ENCODE results near the gene STAT6. TPM values are rescaled to one million over a fixed set of nuclear protein-coding genes. Genes with fewer than 3 reads are reported as not detected.
"Not testable (repeated sequence)": the region's sequence is repeated elsewhere in the genome, so short reads cannot be mapped to it uniquely, and the experiment has no call there.

STAT6 gene
- total RNA-seq, 1 donor from 2014 or later, result 12.9 TPM

- Histone ChIP-seq H3K4me3 (no peak overlapping the region), H3K27ac (no peak overlapping the region), H3K36me3 (peaks cover 22% of the 10 kb centered on the region), H3K4me2 (no peak overlapping the region), H3K9me3 (ENCODE audit: low read depth) (no peaks in the 10 kb centered on the region), H3K79me2 (ENCODE audit: low read depth) (no peaks in the 10 kb centered on the region), H4K20me1 (ENCODE audit: low read depth) (no peaks in the 10 kb centered on the region), H2AFZ (replicated peaks) (no peak overlapping the region), H3K27me3 (no peaks in the 10 kb centered on the region), H3K9ac (no peak overlapping the region), H3K4me1 (no peaks in the 10 kb centered on the region), H3F3A (ENCODE audit: low read depth) (peaks cover 18% of the 10 kb centered on the region)
- no peak for DNase-seq (ENCODE audit: low spot score)
- no peak for TF ChIP-seq EZH2phosphoT487 (IDR thresholded peaks at IDR 0.05)
- TF ChIP-seq EZH2 (IDR thresholded peaks at IDR 0.05), result no peak
- no peak for TF ChIP-seq CTCF (IDR thresholded peaks at IDR 0.05)
- Mint-ChIP-seq H3K9me3 (no peaks in the 10 kb centered on the region), H3K27me3 (ENCODE audit: insufficient read depth, low read depth) (peaks cover 4% of the 10 kb centered on the region), H3K4me1 (no peaks in the 10 kb centered on the region), H3K4me3 (no peak overlapping the region), H3K36me3 (peaks cover 22% of the 10 kb centered on the region), H3K27ac (no peak overlapping the region)
These were observed 55.3 kb downstream of the STAT6 start for GRCh38 chr12:57055824-57056223.

- H3K79me2 ChIP-seq (ENCODE audit: low read depth); H3K4me2 ChIP-seq; DNase-seq (ENCODE audit: low spot score); H3K27ac Mint-ChIP-seq; H3K4me3 ChIP-seq; H3K4me1 Mint-ChIP-seq; H3K4me3 Mint-ChIP-seq; H3K27me3 ChIP-seq; H3K4me1 ChIP-seq; H3K27me3 Mint-ChIP-seq (ENCODE audit: insufficient read depth, low read depth); H2AFZ ChIP-seq (replicated peaks); H3K9ac ChIP-seq; H3K27ac ChIP-seq; H3K9me3 ChIP-seq (ENCODE audit: low read depth); H3K9me3 Mint-ChIP-seq; H3K36me3 ChIP-seq; H4K20me1 ChIP-seq (ENCODE audit: low read depth): not testable (repeated sequence)
- peaks cover 14% of the 10 kb centered on the region for H3F3A ChIP-seq (ENCODE audit: low read depth)
- peaks cover 16% of the 10 kb centered on the region for H3K36me3 Mint-ChIP-seq
These were observed 57.3 kb downstream of the STAT6 start for GRCh38 chr12:57053901-57054300.

- H3K27me3 ChIP-seq; H3K4me1 ChIP-seq; H3K27me3 Mint-ChIP-seq (ENCODE audit: insufficient read depth, low read depth); DNase-seq (ENCODE audit: low spot score); H3K9me3 Mint-ChIP-seq; H4K20me1 ChIP-seq (ENCODE audit: low read depth); H3K4me3 Mint-ChIP-seq; H3K79me2 ChIP-seq (ENCODE audit: low read depth); H2AFZ ChIP-seq (replicated peaks); H3K4me1 Mint-ChIP-seq; H3K9ac ChIP-seq; H3K9me3 ChIP-seq (ENCODE audit: low read depth); H3K36me3 ChIP-seq; H3K27ac ChIP-seq; H3K4me2 ChIP-seq; H3K27ac Mint-ChIP-seq; H3K4me3 ChIP-seq: not testable (repeated sequence)
- H3K36me3 Mint-ChIP-seq, result peaks cover 12% of the 10 kb centered on the region
- H3F3A ChIP-seq (ENCODE audit: low read depth), result peaks cover 14% of the 10 kb centered on the region
These were observed 58.0 kb downstream of the STAT6 start for GRCh38 chr12:57053146-57053545.

- TF ChIP-seq EZH2 (IDR thresholded peaks at IDR 0.05) (no peak), EZH2phosphoT487 (IDR thresholded peaks at IDR 0.05) (no peak), CTCF (IDR thresholded peaks at IDR 0.05) (no peak)
- peaks cover 8% of the 10 kb centered on the region for H3K27me3 Mint-ChIP-seq (ENCODE audit: insufficient read depth, low read depth)
- no peak overlapping the region for H2AFZ ChIP-seq (replicated peaks)
- no peak overlapping the region for H3K27ac ChIP-seq
- H3K4me3 Mint-ChIP-seq, result no peak overlapping the region
- no peaks in the 10 kb centered on the region for H4K20me1 ChIP-seq (ENCODE audit: low read depth)
- H3K9me3 Mint-ChIP-seq, result no peaks in the 10 kb centered on the region
- no peak for DNase-seq (ENCODE audit: low spot score)
- peaks cover 14% of the 10 kb centered on the region for H3F3A ChIP-seq (ENCODE audit: low read depth)
- no peaks in the 10 kb centered on the region for H3K36me3 Mint-ChIP-seq
- no peaks in the 10 kb centered on the region for H3K27me3 ChIP-seq
- no peaks in the 10 kb centered on the region for H3K36me3 ChIP-seq
- no peak overlapping the region for H3K4me2 ChIP-seq
- no peaks in the 10 kb centered on the region for H3K4me1 Mint-ChIP-seq
- no peaks in the 10 kb centered on the region for H3K9me3 ChIP-seq (ENCODE audit: low read depth)
- H3K27ac Mint-ChIP-seq, result no peak overlapping the region
- no peak overlapping the region for H3K9ac ChIP-seq
- no peak overlapping the region for H3K4me3 ChIP-seq
- H3K4me1 ChIP-seq, result no peaks in the 10 kb centered on the region
- H3K79me2 ChIP-seq (ENCODE audit: low read depth), result no peaks in the 10 kb centered on the region
These were observed 60.2 kb downstream of the STAT6 start for GRCh38 chr12:57051011-57051410.

Measured in neural progenitor cell (in vitro differentiated cells).